WTC11 (cell line): ENCODE measurements around the gene OPCML. TPM values are rescaled to one million over a fixed set of nuclear protein-coding genes. Genes with fewer than 3 reads are reported as not detected.

ENCODE experiments used
- ATAC-seq: fragments of 200-7000 bp; cut with Tn5 transposase; 2 replicates; pipeline ENCODE4 v1.10.0; 2021; ENCODE audit warnings: mild to moderate bottlenecking, moderate library complexity
- CTCF ChIA-PET: fragments of 300-600 bp; sonication (Branson Sonifier 250); formaldehyde crosslinking; loops from one replicate; lab custom pipeline; 2021; ENCODE audit warnings: antibody characterized with exemption; lab: Charles Lee
- POLR2A ChIA-PET: fragments of 350-600 bp; sonication (Branson Sonifier 250); formaldehyde crosslinking; loops from one replicate; lab custom pipeline; 2021; ENCODE audit warnings: antibody characterized with exemption; lab: Charles Lee
- DNase-seq: peaks from one replicate; pipeline ENCODE4 v3.0.0; 2021; ENCODE audit warnings: low spot score
- H3K27ac Mint-ChIP-seq: 2 replicates; pipeline ENCODE4 v1.8.0; 2021; ENCODE audit warnings: mixed read lengths
- H3K27me3 Mint-ChIP-seq: 2 replicates; pipeline ENCODE4 v1.8.0; 2021; ENCODE audit warnings: low read depth, mild to moderate bottlenecking, moderate library complexity, mixed read lengths
- H3K36me3 Mint-ChIP-seq: 2 replicates; pipeline ENCODE4 v1.8.0; 2021; ENCODE audit warnings: mixed read lengths
- H3K4me1 Mint-ChIP-seq: 2 replicates; pipeline ENCODE4 v1.8.0; 2022; ENCODE audit warnings: mixed read lengths
- H3K4me3 Mint-ChIP-seq: 2 replicates; pipeline ENCODE4 v1.8.0; 2021; ENCODE audit warnings: mild to moderate bottlenecking, moderate library complexity, mixed read lengths
- H3K9me3 Mint-ChIP-seq: 2 replicates; pipeline ENCODE4 v1.8.0; 2021; ENCODE audit warnings: mixed read lengths
- CBFB ChIP-seq: sonication (generic); formaldehyde crosslinking; IDR thresholded peaks from 2 replicates; pipeline ENCODE4 v1.8.1; 2022; ENCODE audit warnings: mild to moderate bottlenecking, low read depth, missing genetic modification reagents
- CREB1 ChIP-seq: sonication (generic); formaldehyde crosslinking; IDR thresholded peaks from 2 replicates; pipeline ENCODE4 v1.8.0; 2023; ENCODE audit warnings: mild to moderate bottlenecking, missing genetic modification reagents
- EMX1 ChIP-seq: fragments of 250-450 bp; sonication (Bioruptor Pico); IDR thresholded peaks from 2 replicates; pipeline ENCODE4 v1.8.0; 2021; ENCODE audit warnings: mild to moderate bottlenecking
- ESRRA ChIP-seq: sonication (generic); formaldehyde crosslinking; IDR thresholded peaks from 2 replicates; pipeline ENCODE4 v1.8.1; 2022; ENCODE audit warnings: mild to moderate bottlenecking, missing genetic modification reagents, borderline replicate concordance
- ETV6 ChIP-seq: sonication (generic); formaldehyde crosslinking; IDR thresholded peaks from 2 replicates; pipeline ENCODE4 v1.8.1; 2022; ENCODE audit warnings: mild to moderate bottlenecking, missing genetic modification reagents
- GRHL2 ChIP-seq: fragments of 250-450 bp; sonication (Bioruptor Pico); IDR thresholded peaks from 2 replicates; pipeline ENCODE4 v1.8.0; 2022; ENCODE audit warnings: mild to moderate bottlenecking, moderate library complexity; ENCODE audit not compliant: insufficient replicate concordance, severe bottlenecking
- JUN ChIP-seq: sonication (generic); formaldehyde crosslinking; IDR thresholded peaks from 2 replicates; pipeline ENCODE4 v1.8.0; 2023; ENCODE audit warnings: mild to moderate bottlenecking, missing genetic modification reagents
- KAT7 ChIP-seq: sonication (generic); formaldehyde crosslinking; IDR thresholded peaks from 2 replicates; pipeline ENCODE4 v1.8.1; 2023; ENCODE audit warnings: missing genetic modification reagents, mild to moderate bottlenecking, borderline replicate concordance
- MXD4 ChIP-seq: fragments of 250-450 bp; sonication (Bioruptor Pico); IDR thresholded peaks from 2 replicates; pipeline ENCODE4 v1.8.0; 2021; ENCODE audit warnings: mild to moderate bottlenecking, moderate library complexity, borderline replicate concordance
- NFATC4 ChIP-seq: fragments of 250-450 bp; sonication (Bioruptor Pico); IDR thresholded peaks from 2 replicates; pipeline ENCODE4 v1.9.0; 2021; ENCODE audit warnings: mild to moderate bottlenecking
- NFYB ChIP-seq: sonication (generic); formaldehyde crosslinking; conservative IDR thresholded peaks from 2 replicates; pipeline ENCODE4 v1.8.0; 2022; ENCODE audit warnings: low read depth, missing genetic modification reagents
- SMAD3 ChIP-seq: sonication (generic); formaldehyde crosslinking; IDR thresholded peaks from 2 replicates; pipeline ENCODE4 v1.8.0; 2022; ENCODE audit warnings: missing genetic modification reagents, mild to moderate bottlenecking, borderline replicate concordance
- SMAD4 ChIP-seq: sonication (generic); formaldehyde crosslinking; IDR thresholded peaks from 2 replicates; pipeline ENCODE4 v1.8.0; 2022; ENCODE audit warnings: mild to moderate bottlenecking, missing genetic modification reagents
- SOX15 ChIP-seq: fragments of 250-450 bp; sonication (Bioruptor Pico); IDR thresholded peaks from 2 replicates; pipeline ENCODE4 v1.9.0; 2021; ENCODE audit warnings: mild to moderate bottlenecking
- TEAD1 ChIP-seq: sonication (generic); formaldehyde crosslinking; IDR thresholded peaks from 2 replicates; pipeline ENCODE4 v1.8.0; 2022; ENCODE audit warnings: mild to moderate bottlenecking, missing genetic modification reagents
- ZBTB21 ChIP-seq: sonication (generic); formaldehyde crosslinking; IDR thresholded peaks from 2 replicates; pipeline ENCODE4 v1.8.1; 2023; ENCODE audit warnings: mild to moderate bottlenecking, missing genetic modification reagents, borderline replicate concordance
- ZNF219 ChIP-seq: sonication (generic); formaldehyde crosslinking; IDR thresholded peaks from 2 replicates; pipeline ENCODE4 v1.8.0; 2023; ENCODE audit warnings: missing genetic modification reagents, mild to moderate bottlenecking, borderline replicate concordance
- ZNF232 ChIP-seq: sonication (generic); formaldehyde crosslinking; IDR thresholded peaks from 2 replicates; pipeline ENCODE4 v1.8.0; 2022; ENCODE audit warnings: mild to moderate bottlenecking, missing genetic modification reagents
- ZNF263 ChIP-seq: sonication (generic); formaldehyde crosslinking; IDR thresholded peaks from 2 replicates; pipeline ENCODE4 v1.8.1; 2022; ENCODE audit warnings: low read depth, mild to moderate bottlenecking, moderate library complexity, missing genetic modification reagents
- ZNF396 ChIP-seq: fragments of 250-450 bp; sonication (Bioruptor Pico); IDR thresholded peaks from 2 replicates; pipeline ENCODE4 v1.8.0; 2021; ENCODE audit warnings: mild to moderate bottlenecking, moderate library complexity, borderline replicate concordance
- ZNF416 ChIP-seq: fragments of 250-450 bp; sonication (Bioruptor Pico); IDR thresholded peaks from 2 replicates; pipeline ENCODE4 v1.9.0; 2021; ENCODE audit warnings: mild to moderate bottlenecking, inconsistent platforms
- ZNF671 ChIP-seq: fragments of 250-450 bp; sonication (Bioruptor Pico); IDR thresholded peaks from 2 replicates; pipeline ENCODE4 v1.8.0; 2021; ENCODE audit warnings: mild to moderate bottlenecking
- total RNA-seq: library from RNA; stranded (reverse); gene quantifications from 3 replicates; pipeline ENCODE4 v1.2.3, GENCODE V29; 2021
- TF ChIP-seq, protein P1 (sequence below): fragments of 250-450 bp; sonication (Bioruptor Pico); IDR thresholded peaks from 2 replicates; pipeline ENCODE4 v1.9.0; 2021; ENCODE audit warnings: mild to moderate bottlenecking
- TF ChIP-seq, protein P2 (sequence below): sonication (generic); formaldehyde crosslinking; IDR thresholded peaks from 2 replicates; pipeline ENCODE4 v1.8.1; 2023; ENCODE audit warnings: mild to moderate bottlenecking, missing genetic modification reagents
- TF ChIP-seq, protein P3 (sequence below): sonication (generic); formaldehyde crosslinking; IDR thresholded peaks from 2 replicates; pipeline ENCODE4 v1.8.1; 2023; ENCODE audit warnings: mild to moderate bottlenecking, moderate library complexity, missing genetic modification reagents
- TF ChIP-seq, protein P4 (sequence below): fragments of 250-450 bp; sonication (Bioruptor Pico); conservative IDR thresholded peaks from 2 replicates; pipeline ENCODE4 v1.9.0; 2021; ENCODE audit warnings: mild to moderate bottlenecking
- TF ChIP-seq, protein P5 (sequence below): sonication (generic); formaldehyde crosslinking; IDR thresholded peaks from 2 replicates; pipeline ENCODE4 v1.8.1; 2022; ENCODE audit warnings: mild to moderate bottlenecking, moderate library complexity, missing genetic modification reagents
- TF ChIP-seq, protein P6 (sequence below): sonication (generic); formaldehyde crosslinking; IDR thresholded peaks from 2 replicates; pipeline ENCODE4 v1.8.0; 2022; ENCODE audit warnings: mild to moderate bottlenecking, missing genetic modification reagents

Gene OPCML
- total RNA-seq, 1 experiment from 2014 or later = 1.5 TPM

DNA sequence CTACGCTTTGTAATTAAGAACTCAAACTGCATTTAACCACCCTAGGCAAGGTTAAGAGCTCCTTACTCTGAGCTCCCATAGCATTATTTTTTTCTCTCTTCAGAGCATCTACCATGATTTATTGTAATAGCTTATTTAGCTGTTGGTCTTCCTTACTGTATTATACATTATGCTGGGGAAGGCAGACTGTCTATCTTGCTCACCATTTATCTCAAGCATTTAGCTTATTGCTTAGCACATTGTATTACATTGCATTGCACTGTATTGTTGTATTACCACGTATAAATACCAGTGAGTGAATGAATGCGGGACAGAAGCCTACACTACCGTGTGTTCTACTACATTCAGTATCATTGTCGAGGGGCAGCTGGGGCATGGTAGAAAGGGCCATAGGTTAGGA, 324.3 kb downstream of the OPCML start:
- H3K27ac Mint-ChIP-seq = no peak overlapping the region
- ChIA-PET POLR2A (no interaction called here), CTCF (no interaction called here)
- H3K4me3 Mint-ChIP-seq = no peak overlapping the region
- TF ChIP-seq CBFB (CRISPR knock-in tag) (no peak), JUN (CRISPR knock-in tag) (no peak), ZNF671 (CRISPR knock-in tag) (no peak), GRHL2 (no peak), ZNF416 (no peak), ZNF263 (CRISPR knock-in tag) (no peak), SMAD3 (CRISPR knock-in tag) (no peak), ZBTB21 (CRISPR knock-in tag) (no peak), ZNF219 (no peak), ZNF232 (no peak), ESRRA (no peak), MXD4 (CRISPR knock-in tag) (no peak), CREB1 (no peak)
- TF ChIP-seq, protein P1, sequence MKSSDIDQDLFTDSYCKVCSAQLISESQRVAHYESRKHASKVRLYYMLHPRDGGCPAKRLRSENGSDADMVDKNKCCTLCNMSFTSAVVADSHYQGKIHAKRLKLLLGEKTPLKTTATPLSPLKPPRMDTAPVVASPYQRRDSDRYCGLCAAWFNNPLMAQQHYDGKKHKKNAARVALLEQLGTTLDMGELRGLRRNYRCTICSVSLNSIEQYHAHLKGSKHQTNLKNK (CRISPR knock-in tag) = no peak
- TF ChIP-seq, protein P2, sequence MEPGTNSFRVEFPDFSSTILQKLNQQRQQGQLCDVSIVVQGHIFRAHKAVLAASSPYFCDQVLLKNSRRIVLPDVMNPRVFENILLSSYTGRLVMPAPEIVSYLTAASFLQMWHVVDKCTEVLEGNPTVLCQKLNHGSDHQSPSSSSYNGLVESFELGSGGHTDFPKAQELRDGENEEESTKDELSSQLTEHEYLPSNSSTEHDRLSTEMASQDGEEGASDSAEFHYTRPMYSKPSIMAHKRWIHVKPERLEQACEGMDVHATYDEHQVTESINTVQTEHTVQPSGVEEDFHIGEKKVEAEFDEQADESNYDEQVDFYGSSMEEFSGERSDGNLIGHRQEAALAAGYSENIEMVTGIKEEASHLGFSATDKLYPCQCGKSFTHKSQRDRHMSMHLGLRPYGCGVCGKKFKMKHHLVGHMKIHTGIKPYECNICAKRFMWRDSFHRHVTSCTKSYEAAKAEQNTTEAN (CRISPR knock-in tag) = no peak
- TF ChIP-seq, protein P3, sequence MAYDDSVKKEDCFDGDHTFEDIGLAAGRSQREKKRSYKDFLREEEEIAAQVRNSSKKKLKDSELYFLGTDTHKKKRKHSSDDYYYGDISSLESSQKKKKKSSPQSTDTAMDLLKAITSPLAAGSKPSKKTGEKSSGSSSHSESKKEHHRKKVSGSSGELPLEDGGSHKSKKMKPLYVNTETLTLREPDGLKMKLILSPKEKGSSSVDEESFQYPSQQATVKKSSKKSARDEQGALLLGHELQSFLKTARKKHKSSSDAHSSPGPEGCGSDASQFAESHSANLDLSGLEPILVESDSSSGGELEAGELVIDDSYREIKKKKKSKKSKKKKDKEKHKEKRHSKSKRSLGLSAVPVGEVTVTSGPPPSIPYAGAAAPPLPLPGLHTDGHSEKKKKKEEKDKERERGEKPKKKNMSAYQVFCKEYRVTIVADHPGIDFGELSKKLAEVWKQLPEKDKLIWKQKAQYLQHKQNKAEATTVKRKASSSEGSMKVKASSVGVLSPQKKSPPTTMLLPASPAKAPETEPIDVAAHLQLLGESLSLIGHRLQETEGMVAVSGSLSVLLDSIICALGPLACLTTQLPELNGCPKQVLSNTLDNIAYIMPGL (CRISPR knock-in tag) = no peak
- TF ChIP-seq, protein P4, sequence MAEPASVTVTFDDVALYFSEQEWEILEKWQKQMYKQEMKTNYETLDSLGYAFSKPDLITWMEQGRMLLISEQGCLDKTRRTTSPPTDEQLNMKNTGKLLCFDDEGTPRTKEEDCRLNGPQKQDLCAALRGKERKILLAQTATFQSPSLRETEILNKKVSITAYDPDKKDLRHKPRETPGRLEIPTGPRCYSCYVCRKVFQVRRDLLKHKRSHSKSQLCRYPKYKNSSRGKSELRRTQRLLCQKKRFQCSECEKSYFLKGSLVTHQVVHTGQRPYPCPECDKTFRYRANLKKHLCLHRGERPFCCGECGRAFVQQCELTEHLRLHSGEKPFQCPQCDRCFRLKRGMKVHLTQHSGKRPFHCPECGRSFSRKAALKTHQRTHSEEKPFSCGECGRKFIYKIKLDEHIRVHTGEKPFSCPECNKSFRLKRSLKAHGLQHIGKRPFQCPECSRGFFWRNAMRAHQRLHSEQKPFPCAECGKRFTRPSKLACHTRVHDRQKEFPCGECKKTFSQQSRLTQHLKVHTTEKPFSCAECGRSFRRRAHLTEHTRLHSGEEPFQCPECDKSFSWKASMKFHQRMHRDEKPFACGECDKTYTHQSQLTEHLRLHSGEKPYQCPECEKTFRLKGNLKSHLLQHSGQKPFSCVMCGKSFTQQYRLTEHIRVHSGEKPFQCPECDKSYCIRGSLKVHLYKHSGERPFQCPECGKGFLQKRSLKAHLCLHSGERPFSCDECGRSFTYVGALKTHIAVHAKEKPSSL (CRISPR knock-in tag) = no peak
- TF ChIP-seq, protein P5, sequence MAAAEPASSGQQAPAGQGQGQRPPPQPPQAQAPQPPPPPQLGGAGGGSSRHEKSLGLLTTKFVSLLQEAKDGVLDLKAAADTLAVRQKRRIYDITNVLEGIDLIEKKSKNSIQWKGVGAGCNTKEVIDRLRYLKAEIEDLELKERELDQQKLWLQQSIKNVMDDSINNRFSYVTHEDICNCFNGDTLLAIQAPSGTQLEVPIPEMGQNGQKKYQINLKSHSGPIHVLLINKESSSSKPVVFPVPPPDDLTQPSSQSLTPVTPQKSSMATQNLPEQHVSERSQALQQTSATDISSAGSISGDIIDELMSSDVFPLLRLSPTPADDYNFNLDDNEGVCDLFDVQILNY (CRISPR knock-in tag) = no peak
- ATAC-seq (no peak), DNase-seq (no peak)
- no peaks in the 10 kb centered on the region for H3K27me3 Mint-ChIP-seq
- no peaks in the 10 kb centered on the region for H3K4me1 Mint-ChIP-seq
- peaks cover 6% of the 10 kb centered on the region; the same call in 1 of the 2 replicates for H3K9me3 Mint-ChIP-seq
- H3K36me3 Mint-ChIP-seq = no peaks in the 10 kb centered on the region

DNA sequence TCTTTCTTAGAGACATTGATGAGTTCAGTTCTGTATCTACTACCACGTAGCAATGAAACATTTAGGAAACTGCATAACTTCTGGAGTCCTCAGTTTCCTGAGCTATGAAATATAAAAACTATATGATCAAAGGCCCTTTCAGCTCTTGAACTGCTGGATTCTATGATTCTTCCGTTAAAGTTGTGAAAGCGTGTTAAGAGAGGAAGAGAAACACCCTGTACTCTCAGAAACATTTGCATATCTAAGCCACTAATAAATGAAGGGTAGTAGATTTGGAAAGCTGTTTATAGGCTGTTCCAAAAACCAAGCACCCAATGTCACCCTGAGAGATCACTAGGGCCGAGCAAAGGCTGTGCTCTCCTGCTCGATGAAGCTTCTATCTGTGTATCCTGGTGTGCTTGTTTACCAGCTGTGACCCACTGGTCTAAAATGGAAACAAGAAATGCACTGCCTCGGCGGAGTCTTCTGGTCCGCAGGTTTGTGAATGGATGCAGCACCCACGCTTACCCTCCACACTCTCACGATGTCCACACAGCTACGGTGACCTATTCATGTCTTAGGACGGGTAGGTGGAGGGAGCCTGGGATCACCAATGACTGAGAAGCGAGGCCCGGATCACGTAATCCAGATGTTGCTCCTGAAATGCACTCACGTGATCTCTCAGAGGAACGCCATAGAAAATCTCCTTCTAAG, 325.8 kb downstream of the OPCML start:
- Mint-ChIP-seq H3K4me1 (no peaks in the 10 kb centered on the region), H3K36me3 (no peaks in the 10 kb centered on the region), H3K9me3 (peaks cover 6% of the 10 kb centered on the region; the same call in 1 of the 2 replicates), H3K4me3 (no peak overlapping the region), H3K27ac (no peak overlapping the region), H3K27me3 (no peaks in the 10 kb centered on the region)
- no peak for ATAC-seq
- CTCF ChIA-PET = no interaction called here
- TF ChIP-seq SMAD4 (CRISPR knock-in tag) (no peak), MXD4 (CRISPR knock-in tag) (no peak), SOX15 (CRISPR knock-in tag) (no peak), EMX1 (CRISPR knock-in tag) (no peak), ESRRA (no peak), KAT7 (no peak), ZNF396 (CRISPR knock-in tag) (no peak), ETV6 (no peak), CBFB (CRISPR knock-in tag) (no peak), NFYB (CRISPR knock-in tag) (no peak), NFATC4 (CRISPR knock-in tag) (no peak), TEAD1 (CRISPR knock-in tag) (no peak)
- TF ChIP-seq, protein P6, sequence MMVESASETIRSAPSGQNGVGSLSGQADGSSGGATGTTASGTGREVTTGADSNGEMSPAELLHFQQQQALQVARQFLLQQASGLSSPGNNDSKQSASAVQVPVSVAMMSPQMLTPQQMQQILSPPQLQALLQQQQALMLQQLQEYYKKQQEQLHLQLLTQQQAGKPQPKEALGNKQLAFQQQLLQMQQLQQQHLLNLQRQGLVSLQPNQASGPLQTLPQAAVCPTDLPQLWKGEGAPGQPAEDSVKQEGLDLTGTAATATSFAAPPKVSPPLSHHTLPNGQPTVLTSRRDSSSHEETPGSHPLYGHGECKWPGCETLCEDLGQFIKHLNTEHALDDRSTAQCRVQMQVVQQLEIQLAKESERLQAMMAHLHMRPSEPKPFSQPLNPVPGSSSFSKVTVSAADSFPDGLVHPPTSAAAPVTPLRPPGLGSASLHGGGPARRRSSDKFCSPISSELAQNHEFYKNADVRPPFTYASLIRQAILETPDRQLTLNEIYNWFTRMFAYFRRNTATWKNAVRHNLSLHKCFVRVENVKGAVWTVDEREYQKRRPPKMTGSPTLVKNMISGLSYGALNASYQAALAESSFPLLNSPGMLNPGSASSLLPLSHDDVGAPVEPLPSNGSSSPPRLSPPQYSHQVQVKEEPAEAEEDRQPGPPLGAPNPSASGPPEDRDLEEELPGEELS (CRISPR knock-in tag) = no peak
- no peak for DNase-seq
- POLR2A ChIA-PET = no interaction called here
